Right cardiac atrium (tissue), 5 donors: ENCODE data around the gene CXCL13. TPM values are rescaled to one million over a fixed set of nuclear protein-coding genes. Genes with fewer than 3 reads are reported as not detected.
A peak's percentile ranks its signal among the peaks of the same experiment; 100 is the strongest.

Experiments
- ATAC-seq, 2 donors: fragments of 200-7000 bp; cut with Tn5 transposase; one replicate each; pipeline versions ENCODE4 v1.8.0 to v1.9.1; 2020; ENCODE audit warnings: moderate library complexity in 2 of 2, mild to moderate bottlenecking in 1 of 2
- DNase-seq, 3 donors: peaks; one replicate each; pipeline ENCODE4 v3.0.0-alpha.2; 2020
- H3K27ac ChIP-seq: one replicate; pipeline ENCODE4 v1.5.1; 2013; ENCODE audit warnings: mild to moderate bottlenecking, low read length, control low read depth, moderate library complexity
- H3K27me3 ChIP-seq: one replicate; pipeline ENCODE4 v1.6.1; 2013; ENCODE audit not compliant: control insufficient read depth, insufficient read depth
- H3K4me1 ChIP-seq: one replicate; pipeline ENCODE4 v1.6.1; 2013; ENCODE audit warnings: low read length; ENCODE audit not compliant: control insufficient read depth, insufficient read depth
- H3K4me3 ChIP-seq: one replicate; pipeline ENCODE4 v1.5.1; 2013; ENCODE audit warnings: low read length, control low read depth
- H3K9me3 ChIP-seq: one replicate; pipeline ENCODE4 v1.6.1; 2013; ENCODE audit warnings: low read length; ENCODE audit not compliant: control insufficient read depth
- WGBS: extraction: QIAGEN DNeasy Blood & Tissue Kit; methylation state at CpG from one replicate; pipeline ENCODE4 v1.1.7; 2013; 5-methylcytosine and 5-hydroxymethylcytosine counted together
- intact Hi-C, 4 donors: fragments of 100-400 bp; cut with DNase I; formaldehyde crosslinking; loops; one replicate each; pipeline versions ENCODE4 v1.11.0 to v1.14.0; 2022 to 2023
- polyA plus RNA-seq: library from polyadenylated mRNA; stranded (reverse); fragments of 200-250 nt; gene quantifications from one replicate; pipeline ENCODE4 v1.2.3, GENCODE V29; 2013
- total RNA-seq, 4 donors: library from RNA; stranded (reverse); fragmentation: NEBNext Ultra II Directional; extraction: Animal tissue kit (Norgen Biotek cat#: 25700); gene quantifications; one replicate each; pipeline ENCODE4 v1.2.1, GENCODE V29; 2021
- donor health status: healthy with polysubstance abuse.
- donor health status: DM: no; HTN: yes; CAD: no.
- donor health status: DM: no; HTN: no; CAD: no.
- donor health status: DM: no; HTN: yes; CAD: no; lungs with severe emphysema.
- donor health status: DM: yes; HTN: yes; CAD: no.

Gene CXCL13
- total and polyA plus RNA-seq, 5 donors: not detected

DNA sequence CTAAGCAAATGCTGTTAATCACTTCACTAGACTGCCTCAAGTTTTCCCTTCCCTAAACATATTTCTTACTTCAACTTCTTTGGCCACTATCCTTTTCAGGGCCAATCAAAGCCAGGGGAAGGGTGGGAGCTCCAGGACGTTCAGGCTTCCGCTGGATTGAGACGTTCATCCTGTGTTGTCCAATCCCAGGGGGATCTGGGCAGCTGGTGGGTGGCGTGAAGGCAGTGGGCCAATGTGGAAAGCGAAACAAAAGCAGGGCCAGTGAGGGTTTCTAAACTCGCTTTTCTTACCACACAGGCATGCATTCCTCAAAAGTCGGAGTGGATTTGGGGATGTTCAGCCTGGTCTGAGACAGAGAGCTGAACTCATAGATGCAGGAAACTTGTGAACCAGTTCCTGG is 7.6 kb downstream of the CXCL13 start:
- peak; percentile 65 to 83 for ATAC-seq
- intact Hi-C loops: loop anchor here in 1 of 4 donors (10.0 kb wide), 1 partner anchor 228 kb away; no protein-coding TSS in a partner anchor
- Histone ChIP-seq H3K9me3 (no peaks in the 10 kb centered on the region), H3K27ac (no peak overlapping the region), H3K27me3 (no peaks in the 10 kb centered on the region), H3K4me1 (no peaks in the 10 kb centered on the region), H3K4me3 (no peak overlapping the region)
- DNase-seq: peak; percentile 32 to 71 (median 63)
- WGBS: 52% methylated on average over 7 of the region's 7 CpGs

DNA sequence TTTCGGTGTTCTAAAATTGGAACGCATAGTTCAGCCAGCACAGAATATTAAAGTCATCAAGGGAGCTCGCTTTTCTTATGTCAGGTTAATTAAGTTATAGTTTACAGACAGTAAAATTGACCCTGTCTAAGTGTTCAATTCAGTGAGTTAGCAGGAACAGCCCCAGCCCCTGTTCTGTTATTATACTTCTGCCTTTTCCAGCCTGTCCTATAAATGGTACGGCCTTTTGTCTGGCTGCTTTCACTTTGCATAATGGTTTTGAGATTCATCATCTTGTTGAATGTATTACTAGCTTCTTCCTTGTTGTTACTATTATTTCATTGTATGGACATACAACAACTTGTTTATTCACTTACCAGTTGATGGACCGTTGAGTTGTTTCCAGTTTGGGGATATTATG is 9.5 kb downstream of the CXCL13 start:
- Histone ChIP-seq H3K27ac (no peak overlapping the region), H3K4me1 (no peaks in the 10 kb centered on the region), H3K4me3 (no peak overlapping the region), H3K27me3 (no peaks in the 10 kb centered on the region), H3K9me3 (no peaks in the 10 kb centered on the region)
- WGBS: 90% methylated on average over 5 of the region's 5 CpGs
- DNase-seq (no peak), ATAC-seq (no peak)
- intact Hi-C loops: loop anchor here in 2 of 4 donors (5.0 to 10.0 kb wide), 2 partner anchors 228 to 230 kb away; no protein-coding TSS in a partner anchor

DNA sequence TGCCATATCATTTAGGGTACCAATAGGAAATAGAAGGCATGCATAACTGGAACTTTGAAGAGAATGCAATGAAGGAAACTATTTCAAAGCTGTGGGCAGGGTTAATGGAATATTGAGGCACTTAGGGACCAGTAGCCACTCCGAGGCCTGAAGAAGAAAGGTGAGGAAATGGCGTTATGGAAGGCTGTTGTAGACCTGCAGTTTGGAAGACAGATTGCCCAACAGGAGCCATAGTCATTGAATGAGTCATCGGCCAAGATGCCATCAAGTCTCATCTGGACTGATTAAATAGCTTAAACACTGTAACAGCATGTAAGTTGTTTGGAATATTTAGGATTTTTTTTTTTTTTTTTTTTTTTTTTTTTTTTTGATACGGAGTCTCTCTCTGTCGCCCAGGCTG is 11.6 kb downstream of the CXCL13 start:
- Histone ChIP-seq H3K27ac (no peak overlapping the region), H3K9me3 (no peaks in the 10 kb centered on the region), H3K4me1 (no peaks in the 10 kb centered on the region), H3K4me3 (no peak overlapping the region), H3K27me3 (no peaks in the 10 kb centered on the region)
- DNase-seq: no peak
- WGBS: 95% methylated on average over 5 of the region's 5 CpGs
- intact Hi-C loops: loop anchor here in 2 of 4 donors (5.0 to 10.0 kb wide), 2 partner anchors 230 to 232 kb away; no protein-coding TSS in a partner anchor
- no peak for ATAC-seq

DNA sequence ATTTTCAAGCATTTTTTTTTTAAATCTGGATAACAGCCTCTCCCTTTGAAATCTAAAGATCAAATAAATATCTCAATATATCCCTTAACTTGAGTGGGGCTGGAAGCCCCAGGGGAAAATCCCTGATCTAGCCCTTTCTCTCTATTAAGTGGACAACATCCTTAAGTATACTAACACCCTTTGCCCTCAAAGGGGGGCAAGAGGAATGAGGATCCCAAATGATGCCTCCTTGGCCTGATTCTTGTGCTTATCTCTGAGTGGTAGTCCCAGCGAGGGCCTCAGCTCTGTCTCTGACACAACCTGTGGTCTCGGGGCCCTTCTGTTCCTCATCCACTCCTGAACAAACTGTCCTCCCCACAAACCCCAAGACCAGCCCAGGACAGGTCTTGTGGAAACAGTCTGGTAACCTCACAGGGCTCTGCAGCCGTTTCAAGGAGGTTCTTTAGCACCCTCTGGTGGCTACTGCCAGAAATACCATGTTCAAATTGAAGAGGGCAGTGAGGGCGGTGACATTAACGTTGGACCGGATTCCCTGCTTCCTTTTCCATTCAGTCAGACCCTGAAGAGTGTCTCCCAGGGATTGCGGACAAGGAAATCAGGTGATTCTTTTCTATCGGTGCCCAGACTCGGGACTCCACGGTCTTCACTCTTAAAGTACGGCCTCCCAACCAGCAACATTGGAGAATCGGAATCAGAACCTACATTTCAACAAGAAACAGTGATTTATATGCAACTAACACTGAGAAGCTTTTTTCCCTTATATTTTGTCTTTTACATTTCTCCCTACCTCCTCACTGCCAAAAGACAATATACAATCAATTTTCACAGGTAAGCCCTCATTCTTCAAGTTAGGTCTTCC is 13.0 kb downstream of the CXCL13 start:
- no peaks in the 10 kb centered on the region for H3K4me1 ChIP-seq
- H3K27me3 ChIP-seq: no peaks in the 10 kb centered on the region
- H3K9me3 ChIP-seq: no peaks in the 10 kb centered on the region
- peak in 2 of 3 donors; percentile 40 to 59 for DNase-seq
- no peak overlapping the region for H3K4me3 ChIP-seq
- H3K27ac ChIP-seq: no peak overlapping the region
- ATAC-seq: peak; percentile 91 to 95
- WGBS: 12% methylated on average over 12 of the region's 12 CpGs
- intact Hi-C loops: loop anchor here in 2 of 4 donors (5.0 to 10.0 kb wide), 2 partner anchors 231 to 234 kb away; no protein-coding TSS in a partner anchor

DNA sequence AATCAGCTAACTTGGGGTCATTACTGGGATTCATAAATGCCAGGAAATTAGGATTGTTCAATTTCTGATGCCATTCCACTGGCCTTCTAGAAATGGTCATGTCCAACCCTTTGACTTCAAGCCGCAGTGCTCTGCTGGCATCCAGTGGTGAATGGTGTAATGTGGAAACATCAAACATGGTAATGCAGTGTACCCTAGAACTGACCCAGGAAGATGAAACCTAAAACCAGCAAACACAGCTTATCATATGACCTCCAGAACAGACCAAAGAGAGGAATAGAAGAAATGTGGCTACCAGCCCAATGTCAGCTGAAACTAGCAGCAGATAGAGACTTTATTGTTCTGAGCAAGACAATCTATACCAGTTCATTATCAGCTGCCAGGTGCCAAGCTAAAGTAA is 13.8 kb downstream of the CXCL13 start:
- intact Hi-C loops: loop anchor here in 2 of 4 donors (5.0 to 10.0 kb wide), 2 partner anchors 232 to 235 kb away; no protein-coding TSS in a partner anchor
- ATAC-seq: peak in 1 of 2 donors; percentile 32
- H3K4me1 ChIP-seq: no peaks in the 10 kb centered on the region

DNA sequence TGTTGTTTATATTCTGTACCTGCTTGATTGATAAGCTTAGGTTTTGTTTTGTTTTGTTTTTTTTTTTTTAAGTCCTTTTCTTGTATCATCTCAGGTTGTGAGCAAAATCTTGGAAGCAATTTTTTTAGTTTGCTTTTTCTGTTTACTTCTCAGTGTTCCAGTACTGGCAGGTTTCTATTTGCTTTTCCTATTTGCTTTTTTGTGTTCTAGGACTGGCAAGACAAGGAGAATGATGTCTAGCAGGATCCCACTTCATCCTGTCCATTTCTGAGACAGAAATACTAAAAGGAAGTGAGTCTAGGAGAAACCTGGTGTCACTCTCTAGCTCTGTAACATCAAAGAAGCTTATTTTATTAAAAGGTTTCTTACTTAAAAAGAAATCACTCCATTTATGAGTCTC is 15.6 kb downstream of the CXCL13 start:
- ATAC-seq: no peak
- intact Hi-C loops: no loop called here

More for the DNA sequence above, 13.8 kb downstream of the CXCL13 start:
- WGBS: 83% methylated on average over 1 of the region's 1 CpG
- Histone ChIP-seq H3K4me3 (no peak overlapping the region), H3K27ac (no peak overlapping the region), H3K27me3 (no peaks in the 10 kb centered on the region), H3K9me3 (no peaks in the 10 kb centered on the region)
- DNase-seq: no peak

DNA sequence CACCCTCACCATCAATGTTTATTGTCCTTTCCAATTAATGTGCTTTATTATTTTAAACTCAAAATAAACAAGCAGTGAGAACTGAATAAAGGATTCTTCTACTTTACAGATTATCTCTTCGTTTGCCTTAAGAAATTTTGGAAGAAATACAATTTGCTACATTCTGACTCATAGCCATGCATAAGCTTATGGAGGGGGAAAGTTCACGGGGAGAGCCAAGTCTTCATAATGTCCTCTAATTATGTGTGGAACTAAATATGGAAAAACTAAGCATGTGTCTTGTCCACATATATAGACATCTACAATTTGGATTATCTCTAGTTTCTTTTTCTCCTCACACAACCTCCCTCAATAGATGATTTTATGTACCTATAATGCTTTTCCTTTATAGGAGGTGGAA is 17.5 kb downstream of the CXCL13 start:
- ATAC-seq: no peak
- Histone ChIP-seq H3K9me3 (no peaks in the 10 kb centered on the region), H3K27ac (no peak overlapping the region), H3K4me3 (no peak overlapping the region), H3K4me1 (no peaks in the 10 kb centered on the region), H3K27me3 (no peaks in the 10 kb centered on the region)
- intact Hi-C loops: no loop called here
- DNase-seq: no peak
- 55% methylated on average over 2 of the region's 2 CpGs for WGBS

More for the DNA sequence above, 15.6 kb downstream of the CXCL13 start:
- no peaks in the 10 kb centered on the region for H3K4me1 ChIP-seq
- H3K27me3 ChIP-seq: no peaks in the 10 kb centered on the region
- H3K9me3 ChIP-seq: no peaks in the 10 kb centered on the region
- DNase-seq: no peak
- H3K4me3 ChIP-seq: no peak overlapping the region
- H3K27ac ChIP-seq: no peak overlapping the region

DNA sequence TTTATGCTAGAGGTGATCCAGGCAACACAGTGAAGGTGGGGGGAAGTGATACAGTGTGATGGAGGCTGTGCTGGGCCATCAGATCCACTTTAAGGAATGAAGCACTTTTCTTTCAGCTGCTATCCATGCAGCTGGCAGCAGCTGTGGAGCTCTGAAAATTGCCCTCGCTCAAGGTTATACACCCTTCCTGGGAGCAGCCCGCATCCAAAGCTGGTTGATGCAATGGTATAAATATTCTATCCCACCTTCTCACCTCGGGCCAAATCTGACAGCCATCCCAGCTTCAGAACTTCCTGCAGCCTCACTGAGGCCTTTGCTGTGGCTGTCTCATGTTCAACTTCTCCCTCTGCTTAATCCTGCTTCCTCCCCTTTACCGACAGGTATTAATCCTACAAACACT is 18.6 kb downstream of the CXCL13 start:
- Histone ChIP-seq H3K27me3 (no peaks in the 10 kb centered on the region), H3K4me1 (no peaks in the 10 kb centered on the region), H3K27ac (no peak overlapping the region), H3K4me3 (no peak overlapping the region), H3K9me3 (no peaks in the 10 kb centered on the region)
- ATAC-seq: no peak
- 85% methylated on average over 4 of the region's 4 CpGs for WGBS
- intact Hi-C loops: no loop called here
- DNase-seq: no peak

DNA sequence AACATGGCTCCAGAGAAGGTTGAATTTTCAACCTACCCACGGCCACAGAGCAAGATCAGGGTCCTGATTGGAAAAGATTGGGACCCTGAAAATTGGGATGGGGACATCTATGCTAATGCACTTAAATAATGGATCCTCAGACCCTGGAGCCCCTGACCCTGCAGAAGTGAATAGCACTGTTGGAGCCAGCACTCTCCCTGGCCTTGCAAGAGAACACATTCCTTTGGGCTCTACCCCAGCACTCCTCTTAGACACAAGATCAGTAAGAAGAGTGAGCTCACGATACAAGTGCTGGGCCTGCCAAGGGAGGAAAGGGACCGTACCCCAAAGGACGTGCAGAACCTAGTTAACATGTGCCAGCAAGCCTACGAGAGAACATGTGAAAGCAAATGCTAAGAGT is 19.9 kb downstream of the CXCL13 start:
- no peak for ATAC-seq
- Histone ChIP-seq H3K27me3 (no peaks in the 10 kb centered on the region), H3K9me3 (no peaks in the 10 kb centered on the region), H3K4me1 (no peaks in the 10 kb centered on the region), H3K27ac (no peak overlapping the region), H3K4me3 (no peak overlapping the region)
- intact Hi-C loops: no loop called here
- WGBS: 71% methylated on average over 5 of the region's 5 CpGs
- no peak for DNase-seq

DNA sequence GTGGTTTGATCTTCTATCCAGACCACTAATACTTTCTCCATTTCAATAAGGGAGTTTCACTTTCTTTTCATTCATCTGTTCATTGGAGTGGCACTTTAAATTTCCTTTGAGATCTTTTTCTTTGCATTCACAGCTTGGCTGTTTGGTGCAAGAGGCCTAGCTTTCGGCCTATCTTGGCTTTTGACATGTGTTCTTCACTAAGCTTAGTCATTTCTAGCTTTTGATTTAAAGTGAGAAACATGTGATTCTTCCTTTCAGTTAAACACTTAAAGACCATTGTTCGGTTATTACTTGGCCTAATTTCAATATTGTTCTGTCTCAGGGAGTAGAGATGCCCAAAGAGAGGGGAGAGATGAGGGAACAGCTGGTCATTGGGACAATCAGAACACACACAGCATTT is 24.3 kb downstream of the CXCL13 start:
- Histone ChIP-seq H3K9me3 (no peaks in the 10 kb centered on the region), H3K4me1 (no peaks in the 10 kb centered on the region), H3K27me3 (no peaks in the 10 kb centered on the region), H3K4me3 (no peak overlapping the region), H3K27ac (no peak overlapping the region)
- intact Hi-C loops: no loop called here
- WGBS: 72% methylated on average over 2 of the region's 2 CpGs
- ATAC-seq (no peak), DNase-seq (no peak)

DNA sequence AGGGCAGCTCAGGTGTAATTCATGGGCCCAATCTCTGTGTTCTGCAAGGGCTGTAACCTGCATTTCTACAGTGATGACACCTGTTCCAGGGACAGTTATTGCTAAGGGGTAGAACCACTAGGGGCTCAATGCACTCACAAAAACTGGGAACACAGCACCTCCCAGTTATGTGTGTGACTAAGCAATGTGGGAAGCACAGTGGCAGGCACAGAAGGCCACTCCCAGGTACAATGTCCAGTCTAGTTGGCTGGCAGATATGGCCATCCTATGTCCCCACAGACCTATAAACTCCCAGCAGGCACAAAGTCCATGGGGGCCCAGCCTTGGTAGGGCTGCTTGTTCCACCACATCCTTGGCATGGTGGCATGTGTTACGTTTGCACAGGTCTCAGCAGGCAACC is 25.7 kb downstream of the CXCL13 start:
- intact Hi-C loops: no loop called here
- Histone ChIP-seq H3K4me3 (no peak overlapping the region), H3K27me3 (no peaks in the 10 kb centered on the region), H3K9me3 (no peaks in the 10 kb centered on the region), H3K27ac (no peak overlapping the region), H3K4me1 (no peaks in the 10 kb centered on the region)
- DNase-seq (no peak), ATAC-seq (peak in 1 of 2 donors; percentile 56)
- WGBS: 93% methylated on average over 1 of the region's 1 CpG
